ENCODE measurements around the gene SRBD1.

- TF ChIP-seq CTCF (IDR thresholded peaks at IDR 0.05) (no peak), POLR2A (IDR thresholded peaks at IDR 0.05) (no peak), EP300 (IDR thresholded peaks at IDR 0.05; ENCODE audit: low read depth) (no peak)
Measured at GRCh38 chr2:45353879-45354278, 257.2 kb downstream of the SRBD1 start.

Data from transverse colon (tissue), 3 donors.